WERI-Rb-1 (cell line): ENCODE results near the gene ZNF710.

ENCODE experiments used
- DNase-seq: peaks from one replicate; pipeline ENCODE4 v3.0.0-alpha.2; 2020
- H3K27ac ChIP-seq: fragments of 250-450 bp; sonication (Bioruptor Pico); 2 replicates; pipeline ENCODE4 v1.5.1; 2020; ENCODE audit warnings: mild to moderate bottlenecking, moderate library complexity
- H3K27me3 ChIP-seq: fragments of 250-450 bp; sonication (Bioruptor Pico); 2 replicates; pipeline ENCODE4 v1.5.1; 2021; ENCODE audit warnings: mild to moderate bottlenecking, low read depth, moderate library complexity; ENCODE audit not compliant: insufficient read depth, severe bottlenecking
- H3K36me3 ChIP-seq: fragments of 250-450 bp; sonication (Bioruptor Pico); 2 replicates; pipeline ENCODE4 v1.5.1; 2020; ENCODE audit warnings: mild to moderate bottlenecking, moderate library complexity
- H3K4me3 ChIP-seq: 2 replicates; pipeline ENCODE4 v1.5.1; 2011; ENCODE audit warnings: low read depth, mild to moderate bottlenecking, control low read depth, low read length
- H3K9me3 ChIP-seq: fragments of 250-450 bp; sonication (Bioruptor Pico); 2 replicates; pipeline ENCODE4 v1.5.1; 2021; ENCODE audit warnings: mild to moderate bottlenecking, moderate library complexity; ENCODE audit not compliant: severe bottlenecking
- CTCF ChIP-seq: IDR thresholded peaks from 2 replicates; pipeline ENCODE4 v1.5.1; 2011; ENCODE audit warnings: low read depth, mild to moderate bottlenecking, control low read depth, inconsistent platforms, low read length

Gene ZNF710

GRCh38 chr15:90039996-90040395 is 38.9 kb downstream of the ZNF710 start:
- TF ChIP-seq CTCF, result no peak
- Histone ChIP-seq H3K36me3 (no peaks in the 10 kb centered on the region), H3K27me3 (no peaks in the 10 kb centered on the region), H3K27ac (no peak overlapping the region), H3K4me3 (no peak overlapping the region), H3K9me3 (no peaks in the 10 kb centered on the region)
- DNase-seq, result no peak

GRCh38 chr15:90040618-90041017 is 39.5 kb downstream of the ZNF710 start:
- H3K27ac ChIP-seq, result no peak overlapping the region
- no peaks in the 10 kb centered on the region for H3K36me3 ChIP-seq

GRCh38 chr15:90042356-90042755 is 41.2 kb downstream of the ZNF710 start:
- TF ChIP-seq CTCF, result no peak
- Histone ChIP-seq H3K36me3 (no peaks in the 10 kb centered on the region), H3K9me3 (no peaks in the 10 kb centered on the region), H3K4me3 (no peak overlapping the region), H3K27ac (no peak overlapping the region), H3K27me3 (no peaks in the 10 kb centered on the region)
- DNase-seq, result no peak

More at GRCh38 chr15:90040618-90041017, 39.5 kb downstream of the ZNF710 start:
- no peaks in the 10 kb centered on the region for H3K27me3 ChIP-seq
- no peak for TF ChIP-seq CTCF
- H3K4me3 ChIP-seq, result no peak overlapping the region
- DNase-seq, result no peak
- H3K9me3 ChIP-seq, result no peaks in the 10 kb centered on the region

GRCh38 chr15:90042766-90043529 is 41.8 kb downstream of the ZNF710 start:
- no peak for TF ChIP-seq CTCF
- H3K27ac ChIP-seq, result no peak overlapping the region
- H3K4me3 ChIP-seq, result no peak overlapping the region

GRCh38 chr15:90043530-90044010 is 42.4 kb downstream of the ZNF710 start:
- Histone ChIP-seq H3K4me3 (no peak overlapping the region), H3K27me3 (no peaks in the 10 kb centered on the region), H3K27ac (no peak overlapping the region), H3K36me3 (no peaks in the 10 kb centered on the region), H3K9me3 (no peaks in the 10 kb centered on the region)
- no peak for DNase-seq
- TF ChIP-seq CTCF, result no peak

More at GRCh38 chr15:90042766-90043529, 41.8 kb downstream of the ZNF710 start:
- Histone ChIP-seq H3K27me3 (no peaks in the 10 kb centered on the region), H3K36me3 (no peaks in the 10 kb centered on the region), H3K9me3 (no peaks in the 10 kb centered on the region)
- DNase-seq, result no peak
